ENCODE measurements around the gene KLF16. TPM values are rescaled to one million over a fixed set of nuclear protein-coding genes. Genes with fewer than 3 reads are reported as not detected.
A peak's percentile ranks its signal among the peaks of the same experiment; 100 is the strongest.
"Not testable (repeated sequence)": the region's sequence is repeated elsewhere in the genome, so short reads cannot be mapped to it uniquely, and the experiment has no call there.

The KLF16 gene
- total RNA-seq, 1 donor from 2014 or later, result 5.3 TPM

- no peak for DNase-seq
These were observed 20.4 kb upstream of the KLF16 start for GRCh38 chr19:1883784-1884183.

- DNase-seq, result no peak
These were observed 19.7 kb upstream of the KLF16 start for GRCh38 chr19:1882786-1883692.

- DNase-seq, result peak; percentile 79
These were observed 18.9 kb upstream of the KLF16 start for GRCh38 chr19:1882089-1882785.

- not testable (repeated sequence) for DNase-seq
These were observed 18.2 kb upstream of the KLF16 start for GRCh38 chr19:1881393-1882088.

GRCh38 chr19:1880611-1881392, 17.4 kb upstream of the KLF16 start:
- DNase-seq, result no peak

GRCh38 chr19:1879982-1880381, 16.6 kb upstream of the KLF16 start:
- DNase-seq, result not testable (repeated sequence)

GRCh38 chr19:1878583-1878982, 15.2 kb upstream of the KLF16 start:
- not testable (repeated sequence) for DNase-seq

- not testable (repeated sequence) for DNase-seq
These were observed 13.9 kb upstream of the KLF16 start for GRCh38 chr19:1877280-1877660.

GRCh38 chr19:1876496-1877279, 13.3 kb upstream of the KLF16 start:
- DNase-seq, result not testable (repeated sequence)

- peak; percentile 94 for DNase-seq
These were observed 12.5 kb upstream of the KLF16 start for GRCh38 chr19:1875646-1876495.

- DNase-seq, result not testable (repeated sequence)
These were observed 11.9 kb upstream of the KLF16 start for GRCh38 chr19:1875265-1875645.

GRCh38 chr19:1874554-1875185, 11.3 kb upstream of the KLF16 start:
- peak; percentile 35 for DNase-seq

GRCh38 chr19:1873524-1874473, 10.4 kb upstream of the KLF16 start:
- DNase-seq, result peak; percentile 48

- DNase-seq, result no peak
These were observed 9.6 kb upstream of the KLF16 start for GRCh38 chr19:1872807-1873523.

- DNase-seq, result no peak
These were observed 8.3 kb upstream of the KLF16 start for GRCh38 chr19:1871630-1872029.

GRCh38 chr19:1871140-1871597, 7.8 kb upstream of the KLF16 start:
- no peak for DNase-seq

- no peak for DNase-seq
These were observed 5.6 kb upstream of the KLF16 start for GRCh38 chr19:1868971-1869370.

GRCh38 chr19:1867349-1867724, 4.0 kb upstream of the KLF16 start:
- no peak for DNase-seq
